ENCODE measurements around the gene IL10. TPM values are rescaled to one million over a fixed set of nuclear protein-coding genes. Genes with fewer than 3 reads are reported as not detected.

Gene IL10
- polyA plus RNA-seq, 3 donors: 4.1 to 68.1 (median 7.8) TPM

GRCh38 chr1:206723462-206723804, 48.9 kb downstream of the IL10 start:
- Mint-ChIP-seq H3K36me3 (peaks cover 6 to 10% of the 10 kb centered on the region in 2 donors), H3K4me3 (no peak overlapping the region), H3K9me3 (no peaks in the 10 kb centered on the region), H3K27ac (no peak overlapping the region), H3K4me1 (peaks cover 74% of the 10 kb centered on the region), H3K27me3 (ENCODE audit: low read depth in 3 of 3) (peaks cover 0 to 5% (median 3%) of the 10 kb centered on the region in 3 donors)
- no peak overlapping the region for H3K27ac ChIP-seq (ENCODE audit: low read depth in 1 of 2, low read length in 2 of 2)
- H3K79me2 ChIP-seq (ENCODE audit: insufficient read depth, low read length): peaks cover 100% of the 10 kb centered on the region
- peaks cover 100% of the 10 kb centered on the region for H4K20me1 ChIP-seq (ENCODE audit: insufficient read depth, low read length)
- H3K4me3 ChIP-seq (replicated peaks in 1 of 3; ENCODE audit: low read depth in 2 of 3, low read length in 3 of 3): no peak overlapping the region
- H3K36me3 ChIP-seq (replicated peaks in 1 of 2; ENCODE audit: control insufficient read depth in 1 of 2, insufficient read depth in 2 of 2, low read length in 2 of 2): no peaks in the 10 kb centered on the region
- TF ChIP-seq CTCF (IDR thresholded peaks at IDR 0.05): no peak
- WGBS (ENCODE audit: insufficient coverage): 77% methylated on average over 4 of the region's 4 CpGs
- no peak for DNase-seq
- no peak overlapping the region for H3K4me2 ChIP-seq (replicated peaks; ENCODE audit: extremely low read depth, low read length, poor library complexity, severe bottlenecking)
- H3K4me1 ChIP-seq (ENCODE audit: control insufficient read depth in 1 of 2, insufficient read depth in 2 of 2, low read length in 2 of 2): peaks cover 32 to 54% of the 10 kb centered on the region in 2 donors
- no peak overlapping the region for H3K9ac ChIP-seq (ENCODE audit: insufficient read depth, low read length, poor library complexity, severe bottlenecking)
- no peaks in the 10 kb centered on the region for H3K27me3 ChIP-seq (ENCODE audit: control insufficient read depth in 2 of 2, insufficient read depth in 2 of 2, low read length in 2 of 2)
- H3K9me3 ChIP-seq (replicated peaks in 1 of 2; ENCODE audit: control insufficient read depth in 1 of 2, insufficient read depth in 1 of 2, low read length in 2 of 2): no peaks in the 10 kb centered on the region
- intact Hi-C loops (cut with micrococcal nuclease): no loop called here
- H2AFZ ChIP-seq (ENCODE audit: insufficient read depth, low read depth, low read length, poor library complexity, severe bottlenecking): no peak overlapping the region

- intact Hi-C loops (cut with micrococcal nuclease): no loop called here
- Mint-ChIP-seq H3K9me3 (no peaks in the 10 kb centered on the region), H3K36me3 (peaks cover 3 to 10% of the 10 kb centered on the region in 2 donors), H3K4me1 (peaks cover 71% of the 10 kb centered on the region), H3K4me3 (no peak overlapping the region), H3K27me3 (ENCODE audit: low read depth in 3 of 3) (peaks cover 0 to 2% (median 0%) of the 10 kb centered on the region in 3 donors), H3K27ac (no peak overlapping the region)
- peaks cover 100% of the 10 kb centered on the region for H3K79me2 ChIP-seq (ENCODE audit: insufficient read depth, low read length)
- no peak overlapping the region for H3K4me3 ChIP-seq (replicated peaks in 1 of 3; ENCODE audit: low read depth in 2 of 3, low read length in 3 of 3)
- H3K4me2 ChIP-seq (replicated peaks; ENCODE audit: extremely low read depth, low read length, poor library complexity, severe bottlenecking): no peak overlapping the region
- H3K4me1 ChIP-seq (ENCODE audit: control insufficient read depth in 1 of 2, insufficient read depth in 2 of 2, low read length in 2 of 2): peaks cover 29 to 51% of the 10 kb centered on the region in 2 donors
- no peak for DNase-seq
- peaks cover 100% of the 10 kb centered on the region for H4K20me1 ChIP-seq (ENCODE audit: insufficient read depth, low read length)
- H2AFZ ChIP-seq (ENCODE audit: insufficient read depth, low read depth, low read length, poor library complexity, severe bottlenecking): no peak overlapping the region
- H3K9ac ChIP-seq (ENCODE audit: insufficient read depth, low read length, poor library complexity, severe bottlenecking): no peak overlapping the region
- H3K27me3 ChIP-seq (ENCODE audit: control insufficient read depth in 2 of 2, insufficient read depth in 2 of 2, low read length in 2 of 2): no peaks in the 10 kb centered on the region
- no peaks in the 10 kb centered on the region for H3K36me3 ChIP-seq (replicated peaks in 1 of 2; ENCODE audit: control insufficient read depth in 1 of 2, insufficient read depth in 2 of 2, low read length in 2 of 2)
- no peak overlapping the region for H3K27ac ChIP-seq (ENCODE audit: low read depth in 1 of 2, low read length in 2 of 2)
- no peaks in the 10 kb centered on the region for H3K9me3 ChIP-seq (replicated peaks in 1 of 2; ENCODE audit: control insufficient read depth in 1 of 2, insufficient read depth in 1 of 2, low read length in 2 of 2)
- TF ChIP-seq CTCF (IDR thresholded peaks at IDR 0.05): no peak
- no CpG with 5 or more reads among the region's 17 CpGs for WGBS (ENCODE audit: insufficient coverage)
These were observed 49.4 kb downstream of the IL10 start for GRCh38 chr1:206722751-206723461.
